ENCODE data around the gene R3HDM2.
"Not testable (repeated sequence)": the region's sequence is repeated elsewhere in the genome, so short reads cannot be mapped to it uniquely, and the experiment has no call there.

Gene R3HDM2

GRCh38 chr12:57452937-57453509 is 22.2 kb upstream of the R3HDM2 start:
- no peak for DNase-seq (ENCODE audit: low read depth)

DNA sequence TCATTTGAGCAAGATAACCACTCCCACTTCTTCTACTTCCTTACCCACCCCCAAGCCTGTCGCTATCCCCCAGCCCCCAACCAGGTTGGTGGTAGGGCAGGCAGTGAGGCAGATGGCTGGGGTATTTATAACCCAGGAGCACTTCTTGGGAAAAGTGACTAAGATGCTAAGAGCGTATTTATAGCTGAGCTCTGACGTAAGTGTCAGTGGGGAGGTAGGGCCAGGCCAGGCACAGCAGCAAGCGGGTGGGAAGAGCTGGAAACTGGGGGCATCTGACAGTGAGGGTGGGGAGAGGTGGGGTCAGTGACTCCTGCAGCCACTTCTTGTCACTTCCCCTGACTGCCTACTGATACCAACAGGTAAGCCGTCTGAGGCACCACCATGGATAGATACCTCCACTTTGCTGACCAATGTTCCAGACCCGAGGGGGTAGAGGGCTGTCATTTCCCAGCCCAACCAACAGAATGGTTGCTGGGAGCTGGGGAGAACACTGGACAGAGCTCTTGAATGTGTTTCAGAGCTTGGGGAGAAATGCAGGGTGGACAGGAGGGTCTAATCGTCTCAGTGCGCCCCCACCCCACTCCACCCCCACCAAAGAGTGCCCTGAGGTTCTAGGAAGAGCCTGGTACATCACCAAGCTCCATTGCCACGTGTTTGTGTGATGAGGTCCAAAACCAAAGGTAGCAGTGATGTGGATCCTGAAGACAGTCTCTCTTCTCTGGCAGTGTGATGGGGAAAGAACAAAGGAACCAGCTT is 21.5 kb upstream of the R3HDM2 start:
- DNase-seq (ENCODE audit: low read depth) = no peak

- no peak for DNase-seq (ENCODE audit: low read depth)
These were observed 20.5 kb upstream of the R3HDM2 start for GRCh38 chr12:57451233-57451778.

GRCh38 chr12:57450057-57450456 is 19.2 kb upstream of the R3HDM2 start:
- DNase-seq (ENCODE audit: low read depth) = no peak

- DNase-seq (ENCODE audit: low read depth) = no peak
These were observed 18.5 kb upstream of the R3HDM2 start for GRCh38 chr12:57449375-57449774.

- DNase-seq (ENCODE audit: low read depth) = no peak
These were observed 17.8 kb upstream of the R3HDM2 start for GRCh38 chr12:57448669-57449068.

GRCh38 chr12:57446292-57446960 is 15.6 kb upstream of the R3HDM2 start:
- no peak for DNase-seq (ENCODE audit: low read depth)

DNA sequence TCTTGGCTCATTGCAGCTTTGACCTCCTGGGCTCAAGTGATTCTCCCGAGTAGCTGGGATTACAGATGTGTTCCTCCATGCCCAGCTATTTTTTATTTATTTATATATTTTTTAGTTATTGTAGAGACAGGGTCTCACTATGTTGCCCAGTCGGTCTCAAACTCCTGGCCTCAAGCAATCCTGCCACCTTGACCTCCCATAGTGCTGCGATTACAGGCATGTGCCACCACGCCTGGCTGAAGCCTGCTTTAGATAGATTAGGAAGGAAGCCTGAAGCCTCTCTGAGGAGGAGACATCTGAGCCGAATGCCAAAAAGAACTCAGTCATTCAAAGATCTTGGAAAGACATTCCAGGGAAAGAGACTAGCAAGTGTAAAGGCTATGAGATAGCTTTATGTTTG is 13.9 kb upstream of the R3HDM2 start:
- DNase-seq (ENCODE audit: low read depth) = no peak

- DNase-seq (ENCODE audit: low read depth) = not testable (repeated sequence)
These were observed 13.5 kb upstream of the R3HDM2 start for GRCh38 chr12:57444337-57444736.

DNA sequence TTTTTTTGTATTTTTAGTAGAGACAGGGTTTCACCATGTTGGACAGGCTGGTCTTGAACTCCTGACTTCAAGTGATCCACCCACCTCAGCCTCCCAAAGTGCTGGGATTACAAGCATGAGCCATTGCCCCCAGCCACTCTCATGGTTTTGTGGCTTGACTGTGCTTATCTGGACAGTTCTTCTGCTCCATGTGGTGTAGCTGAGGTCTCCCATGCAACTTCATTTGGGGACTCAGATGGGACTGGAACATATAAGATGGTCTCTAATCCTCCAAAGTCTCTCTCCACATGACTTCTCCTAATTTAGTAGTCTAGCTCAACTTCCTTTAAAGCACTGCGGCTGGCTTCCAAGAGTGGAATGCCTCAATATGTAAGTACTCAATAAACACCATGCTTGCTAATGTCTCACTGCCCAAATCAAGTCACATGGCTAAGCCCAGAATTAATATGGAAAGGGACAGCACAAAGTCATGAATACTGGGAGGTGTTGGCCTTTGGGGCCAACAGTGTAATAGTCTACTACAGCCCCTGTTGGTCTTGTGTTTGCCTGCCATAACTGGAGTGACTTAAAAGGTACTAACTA is 11.1 kb upstream of the R3HDM2 start:
- DNase-seq (ENCODE audit: low read depth) = no peak

- not testable (repeated sequence) for DNase-seq (ENCODE audit: low read depth)
These were observed 10.6 kb upstream of the R3HDM2 start for GRCh38 chr12:57441393-57441792.

- no peak for DNase-seq (ENCODE audit: low read depth)
These were observed 9.0 kb upstream of the R3HDM2 start for GRCh38 chr12:57439762-57440266.

GRCh38 chr12:57438400-57438799 is 7.6 kb upstream of the R3HDM2 start:
- DNase-seq (ENCODE audit: low read depth) = no peak

- DNase-seq (ENCODE audit: low read depth) = no peak
These were observed 4.5 kb upstream of the R3HDM2 start for GRCh38 chr12:57435293-57435692.

DNA sequence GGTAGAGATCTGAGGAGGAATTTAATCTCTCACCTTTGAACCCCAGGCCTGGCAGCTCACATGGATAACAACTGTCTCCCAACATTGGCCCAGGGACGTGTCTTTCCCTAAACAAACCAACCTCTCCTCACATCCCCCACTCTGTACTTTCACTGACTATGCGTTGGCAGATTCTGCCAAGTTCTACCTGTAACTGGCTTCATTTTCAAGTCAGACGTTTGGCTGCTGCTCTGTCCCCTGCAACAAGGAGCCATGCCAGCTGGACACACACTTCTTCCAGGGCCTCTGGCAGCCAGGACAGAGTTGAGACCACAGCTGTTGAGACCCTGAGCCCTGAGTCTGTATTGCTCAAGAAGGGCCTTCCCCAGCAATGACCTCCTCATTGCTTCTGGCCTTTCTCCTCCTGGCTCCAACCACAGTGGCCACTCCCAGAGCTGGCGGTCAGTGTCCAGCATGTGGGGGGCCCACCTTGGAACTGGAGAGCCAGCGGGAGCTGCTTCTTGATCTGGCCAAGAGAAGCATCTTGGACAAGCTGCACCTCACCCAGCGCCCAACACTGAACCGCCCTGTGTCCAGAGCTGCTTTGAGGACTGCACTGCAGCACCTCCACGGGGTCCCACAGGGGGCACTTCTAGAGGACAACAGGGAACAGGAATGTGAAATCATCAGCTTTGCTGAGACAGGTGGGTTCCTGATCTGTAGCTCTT is 3.8 kb upstream of the R3HDM2 start, which contains the start of gene INHBC:
INHBC (plus strand) TSS at position 268 of the 707 bp plus-strand sequence; CDS start at position 371, 103 bp downstream.
- DNase-seq (ENCODE audit: low read depth) = no peak

- no peak for DNase-seq (ENCODE audit: low read depth)
These were observed 2.5 kb upstream of the R3HDM2 start for GRCh38 chr12:57433370-57433769.

DNA sequence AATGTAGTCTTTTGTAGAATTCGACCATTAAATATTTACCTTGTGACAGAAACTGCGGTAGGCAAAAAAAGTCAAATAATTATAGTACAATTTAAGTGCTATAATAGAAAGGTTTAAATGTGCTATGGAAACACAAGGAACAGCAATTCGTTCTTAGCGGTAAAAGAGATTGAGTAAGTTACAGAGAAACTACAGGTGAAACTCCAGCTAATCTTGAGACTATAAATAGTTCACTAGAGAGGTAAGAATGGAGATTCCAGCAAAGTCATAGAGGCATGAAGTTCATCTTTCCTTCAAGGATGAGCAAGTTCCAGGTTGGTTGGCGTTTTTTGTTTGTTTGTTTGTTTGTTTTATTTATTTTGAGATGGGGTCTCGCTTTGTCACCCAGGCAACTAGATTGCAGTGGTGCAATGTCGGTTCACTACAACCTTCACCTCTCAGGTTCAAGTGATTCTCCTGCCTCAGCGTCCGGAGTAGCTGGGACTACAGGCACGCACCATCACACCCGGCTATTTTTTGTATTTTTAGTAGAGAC is 878 bp upstream of the R3HDM2 start:
- DNase-seq (ENCODE audit: low read depth) = no peak

- no peak for DNase-seq (ENCODE audit: low read depth)
These were observed 522 bp downstream of the R3HDM2 start for GRCh38 chr12:57430112-57430930.

DNA sequence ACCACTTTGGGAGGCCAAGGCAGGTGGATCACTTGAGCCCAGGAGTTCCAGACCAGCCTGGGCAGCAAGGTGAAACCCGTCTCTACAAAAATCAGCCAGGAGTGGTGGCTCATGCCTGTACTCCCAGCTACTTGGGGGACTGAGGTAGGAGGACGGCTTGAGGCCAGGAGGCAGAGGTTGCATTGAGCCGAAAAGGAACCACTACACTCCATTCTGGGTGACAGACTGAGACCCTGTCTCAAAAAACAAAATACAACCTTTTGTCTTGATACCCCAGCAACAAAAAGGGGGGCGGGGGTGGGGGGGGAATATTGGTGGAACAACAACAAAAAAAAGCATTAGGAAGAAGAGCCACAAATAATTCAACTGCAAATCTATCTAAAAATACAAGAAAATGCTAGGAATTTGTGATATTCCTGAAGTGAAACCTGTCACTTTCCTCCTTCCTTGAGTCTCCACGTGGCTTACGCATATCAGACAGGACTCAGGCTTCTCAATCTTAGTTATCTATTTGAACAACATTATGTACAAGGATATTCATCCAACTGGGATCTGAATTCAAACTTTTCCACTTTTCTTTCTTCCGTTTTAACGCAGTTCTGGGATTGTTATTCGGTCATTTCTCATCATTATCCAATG is 1.3 kb downstream of the R3HDM2 start:
- no peak for DNase-seq (ENCODE audit: low read depth)

- DNase-seq (ENCODE audit: low read depth) = no peak
These were observed 1.9 kb downstream of the R3HDM2 start for GRCh38 chr12:57428965-57429364.

Measured in activated T-cell treated with anti-CD3 and anti-CD28 coated beads for 48 hours (primary cell).